Fibroblast of pulmonary artery (primary cell): Measurements from ENCODE around the gene FGD4.

Experiments used
- DNase-seq: peaks from one replicate; pipeline ENCODE4 v3.0.0-alpha.2; 2010; ENCODE audit warnings: low read depth
- H3K4me3 ChIP-seq: replicated peaks from 2 replicates; pipeline ENCODE4 v1.5.1; 2011; ENCODE audit warnings: low read depth, mild to moderate bottlenecking, control low read depth, low read length, moderate library complexity
- CTCF ChIP-seq: IDR thresholded peaks from 2 replicates; pipeline ENCODE4 v1.5.1; 2011; ENCODE audit warnings: mild to moderate bottlenecking, control low read depth, low read length, inconsistent platforms; ENCODE audit errors: missing control alignments

Gene FGD4

GRCh38 chr12:32390572-32391219, 8.7 kb upstream of the FGD4 start:
- H3K4me3 ChIP-seq, result peak overlapping the region; percentile 39
- DNase-seq, result peak; percentile 36

GRCh38 chr12:32395026-32395425, 4.3 kb upstream of the FGD4 start:
- H3K4me3 ChIP-seq, result no peak overlapping the region
- DNase-seq, result no peak
- no peak for TF ChIP-seq CTCF

More at GRCh38 chr12:32390572-32391219, 8.7 kb upstream of the FGD4 start:
- TF ChIP-seq CTCF, result no peak

- no peak for TF ChIP-seq CTCF
- DNase-seq, result no peak
- H3K4me3 ChIP-seq, result no peak overlapping the region
These were observed 1.7 kb upstream of the FGD4 start for GRCh38 chr12:32397696-32398095.

GRCh38 chr12:32398181-32398580, 1.2 kb upstream of the FGD4 start:
- no peak overlapping the region for H3K4me3 ChIP-seq
- TF ChIP-seq CTCF, result no peak
- no peak for DNase-seq

GRCh38 chr12:32398816-32399369, 465 bp upstream of the FGD4 start:
- peak overlapping the region; percentile 85 for H3K4me3 ChIP-seq
- no peak for DNase-seq
- no peak for TF ChIP-seq CTCF

GRCh38 chr12:32400114-32400672, 835 bp downstream of the FGD4 start:
- TF ChIP-seq CTCF, result no peak
- peak overlapping the region; percentile 85 for H3K4me3 ChIP-seq
- DNase-seq, result peak; percentile 20
